ENCODE results near the gene NNAT.
"Not testable (repeated sequence)": the region's sequence is repeated elsewhere in the genome, so short reads cannot be mapped to it uniquely, and the experiment has no call there.

The NNAT gene

GRCh38 chr20:37521061-37521771, at the start of gene NNAT:
Gene NNAT (plus strand): TSS chr20:37521250. CDS start chr20:37521332, 82 bp downstream.
- DNase-seq, result peak; percentile 34

- DNase-seq, result no peak
Measured at GRCh38 chr20:37471741-37472235, 49.3 kb upstream of the NNAT start.

GRCh38 chr20:37472435-37472834, 48.6 kb upstream of the NNAT start:
- not testable (repeated sequence) for DNase-seq

DNA sequence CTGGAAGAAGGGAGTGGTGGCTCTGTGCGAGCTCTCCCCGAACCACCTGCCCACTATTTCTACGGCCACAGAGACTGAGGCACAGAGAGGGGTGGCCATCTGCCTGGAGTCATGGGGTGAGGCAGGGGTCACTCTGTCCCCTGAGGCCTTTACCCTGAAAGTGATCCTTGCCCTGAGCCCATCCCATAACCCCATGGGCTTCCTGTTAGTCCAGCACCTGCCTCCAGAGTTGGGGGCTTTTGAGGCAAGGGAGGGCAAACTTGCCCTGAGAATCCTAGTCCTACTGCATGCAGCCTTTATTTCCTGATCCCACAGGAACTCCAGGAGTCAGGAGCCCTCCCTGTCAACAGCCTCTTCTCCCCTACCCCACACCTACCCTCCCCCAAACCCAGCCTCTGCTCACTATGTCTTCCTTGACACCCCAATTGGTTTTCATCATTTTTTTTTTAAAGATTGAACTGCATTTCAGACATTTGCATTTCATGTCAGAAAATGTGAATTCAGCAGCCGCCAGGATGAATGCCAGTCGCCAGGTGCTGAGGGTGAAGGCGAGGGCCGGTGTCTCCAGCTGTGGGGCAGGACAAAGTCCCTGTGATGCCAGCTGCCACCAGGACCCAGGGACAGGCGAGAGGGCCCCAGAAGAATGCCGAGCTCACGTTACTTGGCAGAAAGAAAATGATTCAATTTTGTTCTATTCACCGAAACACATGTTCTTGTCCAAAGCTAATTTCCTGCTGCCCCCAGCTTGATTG, 47.6 kb upstream of the NNAT start:
- no peak for DNase-seq

DNA sequence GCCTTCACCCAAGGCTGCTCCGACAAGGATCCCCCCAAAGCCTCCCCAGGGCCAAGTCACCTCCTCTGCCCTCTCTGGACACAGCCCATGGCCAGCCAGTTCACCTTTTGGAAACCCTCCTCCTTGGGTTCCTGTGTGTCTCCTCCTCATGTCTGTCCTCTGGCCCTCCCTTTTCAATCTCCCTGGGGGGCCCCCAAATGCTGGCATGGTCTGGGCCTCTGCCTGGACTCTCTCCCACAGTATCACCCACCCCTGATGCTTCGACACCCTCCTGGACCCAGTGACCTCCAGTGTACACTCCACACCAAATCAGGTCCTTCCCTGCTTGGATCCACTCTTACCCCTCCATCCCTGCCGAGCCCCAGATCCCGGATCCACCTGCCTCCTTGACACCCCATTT, 46.7 kb upstream of the NNAT start:
- DNase-seq, result no peak

GRCh38 chr20:37475252-37475651, 45.8 kb upstream of the NNAT start:
- no peak for DNase-seq

GRCh38 chr20:37477041-37477440, 44.0 kb upstream of the NNAT start:
- no peak for DNase-seq

- no peak for DNase-seq
Measured at GRCh38 chr20:37479266-37479665, 41.8 kb upstream of the NNAT start.

GRCh38 chr20:37479925-37480691, 40.9 kb upstream of the NNAT start:
- DNase-seq, result no peak

- DNase-seq, result no peak
Measured at GRCh38 chr20:37480919-37481318, 40.1 kb upstream of the NNAT start.

DNA sequence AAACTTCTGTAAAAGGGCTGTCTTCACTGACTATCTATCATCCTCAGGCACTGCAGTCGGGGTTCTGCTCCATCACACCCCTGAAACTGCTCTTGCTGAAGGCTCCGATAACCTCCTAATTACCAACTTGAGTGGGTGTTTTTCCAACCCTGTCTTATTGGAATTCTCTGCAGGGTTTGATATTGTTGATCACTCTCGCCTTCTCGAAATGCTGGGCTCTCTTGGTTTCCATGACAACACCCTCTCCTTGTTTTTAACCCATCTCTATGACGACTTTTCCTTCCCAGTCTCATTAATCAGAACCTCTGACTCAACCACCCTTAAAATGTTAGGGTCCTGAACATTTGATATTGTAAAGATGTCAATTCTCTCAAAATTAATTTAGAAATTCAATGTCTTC, 39.4 kb upstream of the NNAT start:
- no peak for DNase-seq

DNA sequence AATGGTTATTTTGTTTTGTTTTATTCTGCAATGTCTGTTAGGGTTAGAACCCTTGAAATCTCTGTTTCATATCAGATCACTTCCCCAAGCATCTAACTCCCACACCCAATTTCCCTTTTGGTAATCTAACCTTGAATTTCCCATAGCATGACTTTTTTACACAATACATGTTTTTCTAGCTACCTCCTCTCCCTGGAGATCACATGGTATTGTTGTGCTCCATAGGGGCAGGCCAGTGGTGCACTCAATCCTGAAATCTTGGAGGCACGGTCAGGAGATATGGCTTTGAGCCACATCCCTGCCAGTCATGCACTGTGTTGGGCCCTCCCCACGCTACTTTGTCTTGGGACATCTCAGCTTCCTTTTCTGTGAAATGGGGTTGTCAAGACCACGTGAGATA, 36.7 kb upstream of the NNAT start:
- DNase-seq, result no peak

GRCh38 chr20:37486209-37486608, 34.8 kb upstream of the NNAT start:
- not testable (repeated sequence) for DNase-seq

DNA sequence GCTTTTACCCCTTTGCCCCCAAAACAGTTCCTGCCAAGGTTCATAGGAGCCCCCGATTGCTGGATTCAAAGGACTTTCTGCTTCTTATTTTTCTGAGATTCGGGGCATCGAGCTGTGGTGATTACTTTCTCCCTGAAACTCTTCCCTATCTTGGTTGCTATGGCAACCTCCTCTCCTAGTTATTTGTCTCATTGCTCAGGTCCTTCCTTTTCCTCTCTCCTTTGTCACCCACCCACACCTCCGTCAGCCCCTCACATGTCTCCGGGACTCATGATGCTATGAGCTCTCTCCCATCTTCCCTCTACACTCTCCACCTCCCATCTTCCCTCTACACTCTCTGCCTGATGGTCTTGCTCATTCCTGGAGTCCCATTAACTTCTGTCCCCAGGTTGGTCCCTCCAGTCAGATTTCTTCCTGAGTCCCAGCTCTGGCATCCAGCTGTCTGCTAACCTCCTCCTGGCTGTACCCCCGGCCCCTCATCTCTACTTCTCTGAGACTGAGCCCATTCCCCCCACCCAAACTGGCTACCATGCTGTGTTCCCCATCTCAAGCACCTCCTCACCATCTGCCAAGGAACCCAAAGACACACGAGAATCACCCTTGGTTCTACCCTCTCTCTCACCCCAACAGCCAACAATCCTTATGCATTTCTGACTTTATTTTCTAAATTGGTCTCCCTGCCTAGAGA, 30.2 kb upstream of the NNAT start:
- no peak for DNase-seq

GRCh38 chr20:37492096-37492625, 28.9 kb upstream of the NNAT start:
- DNase-seq, result no peak

DNA sequence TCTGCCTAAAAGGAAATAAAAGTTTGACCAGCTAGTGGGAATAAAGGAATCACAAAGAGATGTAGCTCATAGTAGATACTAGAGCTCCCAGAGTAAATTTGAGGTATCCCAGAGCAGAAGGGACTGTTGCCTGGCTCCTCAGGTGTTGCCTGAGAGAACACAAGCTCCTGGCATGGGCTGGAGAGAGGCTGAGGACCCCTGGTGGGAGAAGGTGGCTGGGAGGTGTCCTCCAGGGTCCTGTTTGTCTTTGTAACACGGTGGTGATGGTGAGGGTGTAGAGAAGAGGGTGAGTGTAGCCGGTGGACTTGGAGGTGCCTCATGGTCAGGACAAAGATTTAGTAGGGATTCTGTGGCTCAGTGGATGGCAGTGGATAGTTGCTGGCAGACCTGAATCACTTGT, 28.1 kb upstream of the NNAT start:
- DNase-seq, result no peak

DNA sequence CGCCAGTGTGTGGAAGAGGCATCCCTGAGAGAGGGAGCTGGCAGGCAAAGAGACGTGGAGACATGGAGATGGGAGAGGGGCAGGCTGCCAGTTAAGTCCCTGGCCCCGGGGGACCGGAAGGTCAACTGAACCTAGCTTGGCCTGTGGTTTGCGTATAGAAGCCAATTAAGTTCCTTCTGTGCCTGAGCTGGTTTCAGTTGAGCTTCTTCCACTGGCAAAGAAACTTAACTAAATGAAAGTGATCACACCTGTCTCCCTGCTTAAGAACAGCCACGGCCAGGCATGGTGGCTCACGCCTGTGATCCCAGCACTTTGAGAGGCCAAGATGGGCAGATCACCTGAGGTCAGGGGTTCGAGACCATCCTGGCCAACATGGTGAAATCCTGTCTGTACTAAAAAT, 26.7 kb upstream of the NNAT start:
- DNase-seq, result no peak

GRCh38 chr20:37494796-37495195, 26.3 kb upstream of the NNAT start:
- DNase-seq, result no peak

DNA sequence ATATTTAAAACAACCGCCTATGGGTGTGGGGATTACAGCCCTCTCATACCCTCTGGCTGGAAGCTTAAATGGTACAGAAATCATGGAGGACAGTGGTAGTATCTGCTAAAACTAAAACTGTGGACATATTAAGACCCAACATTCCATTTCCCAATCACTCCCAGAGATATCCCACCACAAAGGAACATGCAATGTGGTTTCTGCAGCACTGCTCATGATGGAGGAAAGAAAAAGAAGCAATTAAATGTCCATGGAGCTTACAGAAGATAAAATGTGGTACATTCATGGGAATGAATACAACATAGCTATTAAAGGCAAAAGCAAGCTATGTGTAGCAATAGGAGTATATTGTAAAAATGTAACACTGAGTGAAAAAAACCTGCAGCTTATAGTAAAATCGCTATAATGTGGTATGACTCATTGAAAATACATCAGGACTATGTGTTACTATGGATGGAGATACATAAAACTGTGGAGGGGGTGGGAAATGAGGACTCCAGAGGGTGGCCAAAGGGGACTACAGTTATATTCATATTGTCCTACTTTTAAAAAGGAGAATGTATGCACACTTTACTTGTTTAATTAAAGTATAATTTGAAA, 22.9 kb upstream of the NNAT start:
- no peak for DNase-seq

GRCh38 chr20:37500311-37500710, 20.7 kb upstream of the NNAT start:
- DNase-seq, result peak; percentile 65

DNA sequence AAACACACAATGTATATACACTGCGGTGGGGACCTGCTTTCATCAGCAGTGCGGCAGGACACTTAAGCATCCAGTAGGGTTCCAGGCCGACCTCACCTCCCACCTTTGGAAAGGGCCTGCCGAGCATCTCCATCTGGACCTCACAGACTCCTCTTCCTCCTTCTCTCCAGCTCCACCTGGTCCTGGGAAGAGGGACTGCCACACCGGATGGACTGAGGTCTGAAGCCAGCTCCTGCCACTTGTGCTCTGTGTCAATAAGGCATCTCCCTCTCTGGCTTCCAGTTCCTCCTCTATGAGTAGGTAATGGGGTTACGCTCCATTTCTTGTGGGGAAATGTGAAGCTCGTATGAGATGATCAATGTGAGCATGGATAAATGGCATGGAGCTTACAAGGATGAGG, 19.1 kb upstream of the NNAT start:
- DNase-seq, result peak; percentile 89

GRCh38 chr20:37502654-37503053, 18.4 kb upstream of the NNAT start:
- no peak for DNase-seq

All from NCI-H510A treated with DMSO at 0.1 percent for 48 hours (cell line).